Measurements from ENCODE around the gene TNS3. TPM values are rescaled to one million over a fixed set of nuclear protein-coding genes. Genes with fewer than 3 reads are reported as not detected.

TNS3 gene
- total RNA-seq, 1 experiment from 2014 or later: 27.6 TPM

DNA sequence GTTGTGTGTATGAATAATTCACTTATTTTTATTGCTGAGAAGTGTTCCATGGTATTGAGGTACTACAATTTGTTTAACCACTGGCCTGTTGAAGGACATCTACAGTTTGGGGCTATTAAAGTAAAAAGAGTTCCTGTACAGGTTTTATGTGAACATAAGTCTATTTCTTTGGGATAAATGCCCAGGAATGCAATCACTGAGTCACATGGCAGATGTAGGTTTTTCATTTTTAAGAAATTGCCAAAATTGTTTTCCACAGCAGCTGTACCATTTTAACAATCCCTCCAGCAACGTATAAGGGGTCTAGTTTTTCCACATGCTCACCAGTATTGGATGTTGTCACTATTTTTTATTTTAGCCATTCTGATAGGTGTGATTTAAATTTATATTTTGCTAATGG, 243.9 kb downstream of the TNS3 start:
- no peaks in the 10 kb centered on the region for H3K27me3 ChIP-seq

DNA sequence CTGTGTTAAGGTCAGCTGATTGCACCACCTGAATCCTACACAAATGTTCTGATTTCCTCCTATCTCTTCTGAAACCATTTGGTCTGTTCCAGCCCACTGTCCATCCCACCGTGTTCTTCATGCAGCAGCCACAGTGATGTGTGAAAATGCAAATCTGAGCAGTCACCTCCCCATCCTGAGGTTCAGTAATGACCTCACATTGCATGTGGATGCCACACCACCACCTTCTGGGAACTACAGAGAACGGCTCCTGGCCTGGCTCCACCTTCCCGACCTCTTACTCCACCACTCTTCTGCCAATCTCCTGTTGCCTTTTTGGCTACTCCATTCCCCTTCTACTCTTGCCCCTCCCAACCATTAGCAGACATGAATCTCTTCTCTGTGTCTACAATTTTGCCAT, 244.4 kb downstream of the TNS3 start:
- H3K9me3 ChIP-seq: peaks cover 4% of the 10 kb centered on the region; the same call in 1 of the 2 replicates
- peaks cover 27% of the 10 kb centered on the region for H3K36me3 ChIP-seq
- H3K27me3 ChIP-seq: no peaks in the 10 kb centered on the region
- H3K4me3 ChIP-seq: no peak overlapping the region
- peak; percentile 51 for DNase-seq

More for the DNA sequence above, 243.9 kb downstream of the TNS3 start:
- Histone ChIP-seq H3K36me3 (peaks cover 27% of the 10 kb centered on the region), H3K4me3 (no peak overlapping the region), H3K9me3 (peaks cover 4% of the 10 kb centered on the region; the same call in 1 of the 2 replicates)
- DNase-seq: no peak

DNA sequence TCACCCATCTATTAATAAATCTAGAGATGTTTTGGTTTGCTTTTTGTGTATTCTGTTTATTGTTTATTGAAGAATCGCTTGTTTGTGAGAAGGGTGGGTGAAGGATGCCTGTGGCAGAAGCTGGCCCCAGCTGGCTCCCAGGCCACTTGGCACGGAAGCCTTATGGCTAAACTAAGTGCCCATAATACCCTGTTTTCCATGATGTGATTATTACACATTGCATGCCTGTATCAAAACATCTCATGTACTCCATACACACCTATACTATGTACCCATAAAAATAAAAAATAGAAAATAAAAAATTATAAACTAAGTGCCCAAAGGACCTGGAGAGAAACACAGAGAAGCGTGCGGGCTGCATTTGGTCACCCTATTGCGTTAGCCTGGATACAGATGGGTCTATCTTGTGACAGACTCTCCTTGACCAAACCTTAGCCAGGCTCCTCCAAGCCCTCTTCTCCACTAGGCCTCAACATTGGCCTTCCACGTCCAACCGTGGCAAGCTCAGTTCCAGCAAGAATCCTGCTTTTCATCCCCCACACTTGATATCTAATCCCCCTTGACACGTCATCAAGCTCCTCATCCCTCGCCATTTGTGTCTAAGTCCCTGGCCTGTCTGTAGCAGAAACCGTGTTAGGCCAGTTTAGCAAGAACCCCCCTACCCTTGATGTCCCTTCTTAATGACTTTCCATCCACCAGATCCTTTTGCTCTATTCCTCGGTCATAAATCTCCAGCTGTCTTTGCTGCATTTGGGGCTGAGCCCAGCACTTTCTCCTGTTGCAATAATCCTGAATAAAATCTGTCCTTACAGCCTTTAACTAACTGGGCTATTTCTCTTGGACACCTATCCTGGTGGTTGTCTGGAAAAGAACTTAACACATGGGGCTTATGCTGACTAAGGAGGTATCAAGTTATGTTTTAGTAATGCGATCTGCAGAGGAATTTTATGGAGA, 245.2 kb downstream of the TNS3 start:
- Histone ChIP-seq H3K4me3 (no peak overlapping the region), H3K36me3 (peaks cover 27% of the 10 kb centered on the region), H3K9me3 (peaks cover 4% of the 10 kb centered on the region; the same call in 1 of the 2 replicates), H3K27me3 (no peaks in the 10 kb centered on the region)
- DNase-seq: no peak

DNA sequence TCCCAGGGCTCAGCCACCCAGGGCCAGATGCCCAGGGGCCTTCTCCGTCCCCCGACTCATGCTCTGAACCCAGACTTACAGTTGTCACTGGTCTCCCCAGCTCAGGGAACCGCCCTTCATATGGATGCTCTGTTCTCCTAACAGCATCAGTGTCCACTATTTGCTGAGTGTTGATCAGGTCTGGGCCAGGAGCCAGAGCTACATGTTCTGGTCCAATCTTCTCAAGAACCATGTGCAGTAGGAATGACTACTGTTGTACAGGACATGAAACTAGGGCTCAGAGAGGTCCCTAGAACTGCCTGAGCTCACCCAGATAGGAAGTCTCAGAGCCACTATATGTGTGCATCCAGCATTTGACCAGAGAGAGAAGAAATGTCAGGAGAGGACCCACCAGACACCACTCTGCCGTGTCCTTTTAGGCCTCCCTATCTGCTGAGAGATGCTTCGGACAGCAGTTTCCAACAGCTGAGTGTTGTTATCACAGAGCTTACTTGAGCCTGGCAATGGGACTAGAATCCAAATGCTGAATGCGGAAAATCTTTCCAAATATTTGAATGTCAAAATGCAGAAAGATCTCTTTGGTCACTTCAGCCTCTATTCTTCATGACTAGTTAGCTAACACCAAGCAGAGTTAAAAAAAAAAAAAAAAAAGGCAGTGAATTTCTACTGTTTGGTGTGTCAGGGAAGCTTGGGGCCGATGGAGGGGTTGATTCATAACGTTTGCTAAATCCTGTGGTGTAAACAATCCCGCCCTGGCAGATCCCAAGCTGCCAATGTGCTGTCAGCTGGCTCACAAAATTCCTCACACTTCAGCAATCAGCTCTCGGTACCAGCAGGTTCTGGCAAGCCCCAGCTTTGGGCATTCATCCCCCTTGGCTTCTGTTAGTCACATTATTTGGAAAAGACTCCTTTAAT, 246.1 kb downstream of the TNS3 start:
- no peak overlapping the region for H3K4me3 ChIP-seq
- H3K36me3 ChIP-seq: peaks cover 19% of the 10 kb centered on the region
- no peaks in the 10 kb centered on the region for H3K27me3 ChIP-seq
- peak; percentile 97 for DNase-seq
- peaks cover 4% of the 10 kb centered on the region; the same call in 1 of the 2 replicates for H3K9me3 ChIP-seq

DNA sequence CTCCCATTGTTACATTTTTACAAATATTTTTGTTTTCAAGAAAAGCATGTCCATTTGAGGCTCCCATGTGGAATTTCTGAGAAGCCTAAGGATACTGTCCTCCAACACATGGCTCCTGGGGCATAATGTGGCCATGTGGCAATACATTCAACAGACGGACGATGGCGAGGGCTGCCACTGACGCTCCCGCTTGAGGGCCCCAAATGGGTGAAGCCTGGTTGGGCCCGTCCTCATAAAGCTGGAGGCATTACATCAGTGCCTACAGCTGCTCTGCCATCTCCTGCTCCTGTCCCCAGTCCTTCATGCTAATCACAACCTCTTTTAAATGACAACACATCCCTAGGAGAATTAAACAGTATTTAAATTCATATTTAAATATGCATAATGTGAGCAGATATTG, 246.8 kb downstream of the TNS3 start:
- Histone ChIP-seq H3K36me3 (peaks cover 15% of the 10 kb centered on the region), H3K4me3 (no peak overlapping the region), H3K27me3 (no peaks in the 10 kb centered on the region), H3K9me3 (peaks cover 4% of the 10 kb centered on the region; the same call in 1 of the 2 replicates)
- DNase-seq: no peak

DNA sequence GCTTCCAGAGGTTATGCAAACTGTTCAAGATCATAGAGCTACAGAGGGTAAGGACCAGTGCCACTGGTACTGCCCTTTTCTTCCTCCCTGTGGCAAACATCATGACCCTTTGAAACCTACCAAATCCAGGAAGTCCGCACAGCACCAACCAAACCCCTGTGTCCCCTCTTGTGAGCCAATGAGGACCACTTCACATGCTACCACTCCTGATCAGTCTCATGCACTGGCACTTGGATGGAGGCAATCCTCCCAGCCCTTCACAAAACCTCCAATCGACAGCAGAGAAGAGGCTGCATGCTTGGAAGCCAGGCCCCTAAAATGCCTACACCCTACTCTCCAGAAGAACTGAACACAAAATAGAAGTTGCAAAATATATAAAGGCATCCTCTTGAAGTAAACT, 248.0 kb downstream of the TNS3 start:
- Histone ChIP-seq H3K4me3 (no peak overlapping the region), H3K9me3 (peaks cover 4% of the 10 kb centered on the region; the same call in 1 of the 2 replicates), H3K27me3 (no peaks in the 10 kb centered on the region), H3K36me3 (peaks cover 15% of the 10 kb centered on the region)
- no peak for DNase-seq

DNA sequence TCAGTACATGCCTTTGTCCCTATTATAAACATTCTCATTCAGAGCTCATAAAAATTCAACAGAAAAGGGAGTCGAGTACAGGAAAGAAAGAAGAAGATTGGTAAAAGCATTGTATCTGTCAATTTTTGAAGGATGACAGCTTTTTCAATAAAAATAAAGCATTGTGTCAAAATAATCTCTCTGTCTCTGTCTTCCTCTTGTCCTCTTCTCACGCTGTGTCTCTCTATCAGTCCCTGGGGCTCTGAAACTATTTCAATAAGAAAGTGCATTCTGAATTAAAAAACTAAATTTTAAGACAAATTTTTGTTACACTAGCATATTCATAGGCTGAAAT, 248.4 kb downstream of the TNS3 start:
- H3K36me3 ChIP-seq: peaks cover 15% of the 10 kb centered on the region
- no peaks in the 10 kb centered on the region for H3K27me3 ChIP-seq
- no peak overlapping the region for H3K4me3 ChIP-seq
- DNase-seq: no peak
- peaks cover 4% of the 10 kb centered on the region; the same call in 1 of the 2 replicates for H3K9me3 ChIP-seq

DNA sequence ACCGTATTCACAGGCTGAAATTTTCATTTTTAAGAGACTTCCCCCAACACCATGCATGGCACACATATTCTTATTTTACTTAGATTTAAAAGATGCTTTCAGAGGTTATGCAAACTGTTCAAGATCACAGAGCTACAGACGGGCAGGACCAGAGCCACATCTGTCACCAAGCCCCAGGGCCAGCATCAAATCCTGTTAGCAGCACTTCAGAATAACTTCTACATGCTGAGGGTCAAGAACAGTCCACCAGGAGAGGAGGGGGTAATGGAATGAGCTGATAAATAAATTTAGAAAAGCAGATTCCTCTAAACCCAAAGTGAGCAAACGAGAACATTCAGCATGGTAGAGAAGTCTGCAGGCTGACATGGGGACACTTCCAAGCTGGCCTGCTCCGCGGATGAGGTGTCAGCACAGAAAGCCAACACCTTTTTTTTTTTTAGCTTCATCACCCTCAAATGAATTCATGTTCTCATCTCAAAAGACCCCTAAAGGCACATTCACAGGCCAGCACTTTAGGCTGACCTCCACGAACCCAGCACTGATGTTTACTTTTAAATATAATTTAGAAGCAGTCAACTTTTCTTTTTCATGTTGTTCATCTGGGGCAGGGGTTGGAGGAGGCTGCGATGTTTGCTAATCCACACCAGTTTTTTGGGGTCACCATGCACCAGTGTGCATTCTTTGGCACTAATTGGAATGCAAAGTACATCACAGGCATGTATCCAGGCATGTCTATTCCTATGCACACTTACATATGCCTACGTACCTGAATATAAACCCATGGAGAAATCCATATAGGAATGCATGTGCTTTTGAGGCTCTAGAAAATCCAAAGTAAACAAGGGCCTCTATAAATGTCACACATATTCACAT, 249.0 kb downstream of the TNS3 start:
- DNase-seq: no peak
- Histone ChIP-seq H3K9me3 (peaks cover 4% of the 10 kb centered on the region; the same call in 1 of the 2 replicates), H3K27me3 (no peaks in the 10 kb centered on the region), H3K4me3 (no peak overlapping the region), H3K36me3 (peaks cover 16% of the 10 kb centered on the region)

DNA sequence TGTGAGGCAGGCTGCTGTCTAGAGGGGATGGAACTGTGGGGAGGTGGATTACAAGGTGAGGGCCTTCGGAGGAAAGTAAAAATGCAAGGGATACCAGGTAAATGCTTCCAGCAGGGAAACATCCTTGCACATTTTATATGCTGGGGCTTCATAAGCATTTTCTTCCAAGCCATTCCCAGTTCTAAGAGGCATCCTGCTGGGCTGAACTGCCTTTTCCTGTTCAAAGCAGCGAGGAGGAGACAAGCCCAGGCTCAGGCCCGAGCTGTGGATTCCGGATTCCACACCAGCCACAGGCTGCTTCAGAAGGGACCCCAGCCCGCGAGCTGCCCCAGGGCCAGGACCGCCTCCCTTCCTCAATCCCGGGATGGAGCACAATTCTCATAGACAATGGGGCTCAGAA, 249.7 kb downstream of the TNS3 start:
- no peak overlapping the region for H3K4me3 ChIP-seq
- DNase-seq: no peak
- H3K27me3 ChIP-seq: no peaks in the 10 kb centered on the region
- H3K36me3 ChIP-seq: peaks cover 17% of the 10 kb centered on the region
- H3K9me3 ChIP-seq: peaks cover 3% of the 10 kb centered on the region; the same call in 1 of the 2 replicates

DNA sequence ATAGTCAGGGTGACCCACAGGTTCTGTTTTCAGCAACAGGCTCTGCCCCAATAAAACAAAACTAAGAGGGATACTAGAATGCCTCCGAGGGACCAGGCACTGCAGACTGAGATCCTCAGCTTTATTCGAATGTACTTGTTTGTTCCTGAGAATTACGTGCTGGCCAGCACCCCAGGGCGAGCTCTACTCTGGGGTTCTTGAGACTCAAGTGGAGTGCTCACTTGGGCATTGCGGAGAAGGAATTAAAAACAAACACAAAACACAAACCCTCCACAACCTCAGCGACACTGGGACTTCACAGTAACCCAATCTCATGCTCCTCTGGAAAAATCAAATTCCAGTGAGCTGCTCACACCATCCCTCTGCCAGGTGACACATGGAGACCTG, 250.7 kb downstream of the TNS3 start:
- H3K4me3 ChIP-seq: no peak overlapping the region
- no peak for DNase-seq
- H3K27me3 ChIP-seq: no peaks in the 10 kb centered on the region
- no peaks in the 10 kb centered on the region for H3K9me3 ChIP-seq
- peaks cover 9% of the 10 kb centered on the region for H3K36me3 ChIP-seq

DNA sequence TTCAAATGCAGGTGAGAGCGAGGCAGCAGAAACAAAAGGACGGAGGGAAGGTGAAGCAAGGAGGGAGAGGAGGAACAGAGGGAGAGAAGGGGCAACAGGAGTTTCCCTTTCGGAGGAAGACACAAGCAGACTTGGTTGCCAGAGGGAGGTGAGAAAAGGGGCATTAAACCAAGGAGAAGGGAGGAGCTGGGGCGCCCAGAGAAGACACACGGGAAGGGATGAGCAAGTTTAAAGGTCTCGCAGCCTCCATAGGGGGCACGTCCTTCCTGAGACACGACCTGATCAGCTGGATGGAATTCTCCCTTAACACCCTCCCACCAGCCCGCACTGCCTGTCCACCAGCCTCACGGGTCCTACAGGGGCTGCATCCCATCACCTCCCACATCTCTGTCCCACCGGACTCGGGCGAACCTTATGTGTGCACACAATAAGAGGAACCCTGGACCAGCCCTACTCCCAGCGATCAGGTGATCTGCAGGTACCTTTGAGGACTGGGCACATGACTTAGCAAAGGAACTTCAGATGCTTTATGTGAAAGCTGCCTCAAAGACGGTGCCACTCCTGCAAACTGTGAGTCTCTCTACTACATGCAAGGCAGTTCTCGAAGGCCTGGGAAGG, 251.2 kb downstream of the TNS3 start:
- Histone ChIP-seq H3K9me3 (no peaks in the 10 kb centered on the region), H3K4me3 (no peak overlapping the region), H3K36me3 (peaks cover 9% of the 10 kb centered on the region), H3K27me3 (no peaks in the 10 kb centered on the region)
- DNase-seq: no peak

DNA sequence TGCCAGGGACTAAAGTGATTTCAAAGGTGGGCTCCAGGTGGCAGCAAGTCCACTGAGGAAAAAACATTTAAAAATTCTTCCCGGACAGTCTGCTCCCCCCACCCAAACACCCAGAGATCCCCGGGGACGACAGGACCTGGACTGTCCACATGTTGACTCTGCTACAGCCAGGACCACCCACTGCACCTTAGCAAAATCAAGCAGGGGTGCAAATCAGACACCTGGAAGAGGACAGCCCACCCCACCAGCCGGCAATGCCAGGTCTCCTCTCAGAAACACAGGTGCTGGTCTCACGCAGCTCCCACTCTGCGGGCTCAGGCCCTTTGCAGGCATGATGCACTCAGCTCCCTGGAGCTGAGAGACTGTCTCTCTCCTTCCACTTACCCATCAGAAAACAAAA, 251.9 kb downstream of the TNS3 start:
- Histone ChIP-seq H3K4me3 (no peak overlapping the region), H3K9me3 (no peaks in the 10 kb centered on the region), H3K36me3 (peaks cover 4% of the 10 kb centered on the region), H3K27me3 (no peaks in the 10 kb centered on the region)
- DNase-seq: no peak

DNA sequence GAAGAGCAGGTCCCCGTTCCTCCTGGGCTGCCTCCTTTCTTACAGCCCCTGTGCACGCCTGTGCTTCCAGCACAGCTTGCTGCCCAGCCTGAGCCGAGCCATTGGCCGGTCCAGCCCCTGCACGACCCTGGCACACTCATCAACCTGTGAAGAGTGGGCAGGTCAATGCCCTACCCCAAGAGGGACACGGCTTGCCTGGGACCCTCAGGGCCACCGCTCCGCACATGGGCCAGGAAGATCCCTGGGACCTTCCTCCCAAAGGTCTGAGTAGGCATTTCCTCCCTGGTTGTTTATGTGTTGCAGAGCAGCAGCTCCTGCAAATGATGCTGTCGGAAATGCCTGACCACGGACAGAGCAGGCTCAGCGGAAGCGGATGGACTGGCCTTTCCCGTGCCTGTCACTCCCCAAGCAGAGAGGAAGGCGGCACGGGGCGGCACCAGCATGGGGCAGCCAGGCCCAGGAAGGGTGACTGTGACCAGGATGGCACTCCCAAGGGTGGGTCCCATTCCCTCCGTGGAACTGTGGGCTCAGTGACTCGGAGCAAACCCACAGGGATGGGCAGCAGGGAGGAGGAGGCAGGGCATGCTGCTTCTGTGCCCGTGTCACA, 252.5 kb downstream of the TNS3 start:
- peaks cover 4% of the 10 kb centered on the region for H3K36me3 ChIP-seq
- H3K4me3 ChIP-seq: no peak overlapping the region
- H3K9me3 ChIP-seq: no peaks in the 10 kb centered on the region
- no peak for DNase-seq
- no peaks in the 10 kb centered on the region for H3K27me3 ChIP-seq

DNA sequence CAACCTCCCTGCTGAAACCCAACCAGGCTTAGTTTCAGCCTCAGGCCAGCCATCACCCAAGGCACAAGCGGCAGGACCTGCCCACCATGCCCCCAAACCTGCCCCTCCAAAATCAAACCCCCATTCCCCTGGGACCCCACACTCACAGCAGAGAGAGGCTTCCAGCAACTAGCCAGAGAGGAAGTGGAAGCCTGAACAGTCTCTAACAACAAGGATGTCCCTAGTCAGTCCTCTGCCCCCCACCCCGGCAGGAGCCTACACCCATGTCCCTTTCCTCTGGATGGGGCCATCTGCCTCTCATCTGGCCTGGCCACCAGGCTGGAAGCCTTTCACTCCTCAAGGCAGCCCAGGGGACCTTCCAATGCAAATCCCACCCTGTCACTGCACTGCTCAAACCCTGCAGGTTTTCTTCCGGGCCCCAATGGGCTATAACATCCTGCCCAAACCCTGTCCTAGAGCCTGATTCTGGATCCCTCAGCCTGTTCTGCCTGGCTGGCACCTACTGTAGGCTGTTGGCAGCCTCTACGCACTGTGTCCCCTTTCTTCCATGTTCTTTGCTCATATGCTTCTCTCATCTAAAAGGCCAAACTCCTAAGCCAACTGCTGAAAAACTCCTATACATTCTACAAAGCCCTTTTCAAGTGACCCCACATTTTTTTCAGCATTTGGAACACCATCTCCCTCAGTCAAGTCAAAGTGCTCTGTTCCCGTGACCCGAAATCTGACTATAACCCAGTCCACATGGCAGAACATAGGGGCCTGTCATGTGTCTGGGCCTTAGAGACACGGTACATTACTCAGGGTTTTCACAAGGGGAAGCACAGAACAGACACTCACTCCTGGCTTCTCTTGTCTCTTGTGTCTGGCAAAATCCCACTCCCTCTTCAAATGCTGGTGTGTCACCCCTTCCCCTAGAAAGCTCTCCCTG, 253.3 kb downstream of the TNS3 start:
- no peaks in the 10 kb centered on the region for H3K9me3 ChIP-seq
- no peak for DNase-seq
- peaks cover 4% of the 10 kb centered on the region for H3K36me3 ChIP-seq
- no peaks in the 10 kb centered on the region for H3K27me3 ChIP-seq
- no peak overlapping the region; the same call in 1 of the 2 replicates for H3K4me3 ChIP-seq
